D721Med (cell line): ENCODE results near the gene PGLYRP4.

Source experiments
- DNase-seq: peaks from one replicate; pipeline ENCODE4 v3.0.0; 2011; ENCODE audit warnings: low spot score; ENCODE audit not compliant: insufficient read length
- FAIRE-seq: peaks from 2 replicates; lab custom pipeline; 2011; peaks lifted over from hg19 to GRCh38; lab: Jason Lieb, UNC
- TF ChIP-seq, protein P1 (sequence below): IDR thresholded peaks from 2 replicates; pipeline ENCODE4 v1.5.1; 2012; ENCODE audit warnings: mild to moderate bottlenecking, control low read depth; ENCODE audit not compliant: insufficient read depth; ENCODE audit errors: missing control alignments

Gene PGLYRP4, protein sequence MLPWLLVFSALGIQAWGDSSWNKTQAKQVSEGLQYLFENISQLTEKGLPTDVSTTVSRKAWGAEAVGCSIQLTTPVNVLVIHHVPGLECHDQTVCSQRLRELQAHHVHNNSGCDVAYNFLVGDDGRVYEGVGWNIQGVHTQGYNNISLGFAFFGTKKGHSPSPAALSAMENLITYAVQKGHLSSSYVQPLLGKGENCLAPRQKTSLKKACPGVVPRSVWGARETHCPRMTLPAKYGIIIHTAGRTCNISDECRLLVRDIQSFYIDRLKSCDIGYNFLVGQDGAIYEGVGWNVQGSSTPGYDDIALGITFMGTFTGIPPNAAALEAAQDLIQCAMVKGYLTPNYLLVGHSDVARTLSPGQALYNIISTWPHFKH

DNA sequence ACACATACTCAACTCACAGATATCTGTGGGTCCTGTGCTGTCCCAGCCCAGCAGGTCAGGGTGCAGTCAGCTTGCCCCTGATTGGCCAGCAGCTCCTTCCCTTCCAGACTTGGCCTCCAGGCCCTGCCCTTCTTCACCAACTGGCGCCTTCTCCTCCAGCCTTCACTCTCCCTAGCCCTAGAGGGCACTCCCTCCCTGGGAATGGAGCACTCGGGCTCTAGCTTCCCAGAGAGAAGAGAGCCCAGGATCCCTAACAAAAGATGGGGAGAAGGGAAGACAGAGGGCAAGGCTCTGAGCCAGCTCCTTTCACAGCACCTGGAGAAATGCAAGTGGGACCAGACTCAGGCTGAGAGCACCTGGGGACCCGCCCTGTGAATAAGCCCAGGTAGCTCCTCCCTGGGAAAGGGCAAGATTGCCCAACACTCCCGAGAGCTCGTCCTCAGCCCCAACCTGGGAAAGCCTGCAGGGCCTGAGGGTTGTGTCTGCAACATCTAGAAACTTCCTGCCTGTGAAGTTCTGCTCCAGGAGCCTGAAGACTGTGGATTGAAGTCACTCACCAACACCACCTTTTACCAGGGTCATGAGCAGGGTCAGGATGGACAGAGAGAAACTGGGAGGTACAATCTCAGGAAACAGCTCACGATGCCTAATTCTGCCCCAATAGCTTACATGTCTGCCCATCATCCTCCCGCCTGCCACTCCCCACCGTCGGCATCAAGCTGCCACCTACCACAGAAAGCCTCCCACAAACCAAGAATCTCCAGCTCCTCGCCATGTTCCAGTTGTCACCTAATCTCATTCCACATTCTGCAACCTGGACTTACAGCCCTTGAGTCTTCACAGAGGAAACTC is at the start of gene PGLYRP4:
PGLYRP4 (minus strand) TSS at position 331 of the 852 bp plus-strand sequence. CDS start 909 bp downstream, outside the sequence.
- FAIRE-seq (no peak), DNase-seq (no peak)
- TF ChIP-seq, protein P1, sequence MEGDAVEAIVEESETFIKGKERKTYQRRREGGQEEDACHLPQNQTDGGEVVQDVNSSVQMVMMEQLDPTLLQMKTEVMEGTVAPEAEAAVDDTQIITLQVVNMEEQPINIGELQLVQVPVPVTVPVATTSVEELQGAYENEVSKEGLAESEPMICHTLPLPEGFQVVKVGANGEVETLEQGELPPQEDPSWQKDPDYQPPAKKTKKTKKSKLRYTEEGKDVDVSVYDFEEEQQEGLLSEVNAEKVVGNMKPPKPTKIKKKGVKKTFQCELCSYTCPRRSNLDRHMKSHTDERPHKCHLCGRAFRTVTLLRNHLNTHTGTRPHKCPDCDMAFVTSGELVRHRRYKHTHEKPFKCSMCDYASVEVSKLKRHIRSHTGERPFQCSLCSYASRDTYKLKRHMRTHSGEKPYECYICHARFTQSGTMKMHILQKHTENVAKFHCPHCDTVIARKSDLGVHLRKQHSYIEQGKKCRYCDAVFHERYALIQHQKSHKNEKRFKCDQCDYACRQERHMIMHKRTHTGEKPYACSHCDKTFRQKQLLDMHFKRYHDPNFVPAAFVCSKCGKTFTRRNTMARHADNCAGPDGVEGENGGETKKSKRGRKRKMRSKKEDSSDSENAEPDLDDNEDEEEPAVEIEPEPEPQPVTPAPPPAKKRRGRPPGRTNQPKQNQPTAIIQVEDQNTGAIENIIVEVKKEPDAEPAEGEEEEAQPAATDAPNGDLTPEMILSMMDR, result no peak

DNA sequence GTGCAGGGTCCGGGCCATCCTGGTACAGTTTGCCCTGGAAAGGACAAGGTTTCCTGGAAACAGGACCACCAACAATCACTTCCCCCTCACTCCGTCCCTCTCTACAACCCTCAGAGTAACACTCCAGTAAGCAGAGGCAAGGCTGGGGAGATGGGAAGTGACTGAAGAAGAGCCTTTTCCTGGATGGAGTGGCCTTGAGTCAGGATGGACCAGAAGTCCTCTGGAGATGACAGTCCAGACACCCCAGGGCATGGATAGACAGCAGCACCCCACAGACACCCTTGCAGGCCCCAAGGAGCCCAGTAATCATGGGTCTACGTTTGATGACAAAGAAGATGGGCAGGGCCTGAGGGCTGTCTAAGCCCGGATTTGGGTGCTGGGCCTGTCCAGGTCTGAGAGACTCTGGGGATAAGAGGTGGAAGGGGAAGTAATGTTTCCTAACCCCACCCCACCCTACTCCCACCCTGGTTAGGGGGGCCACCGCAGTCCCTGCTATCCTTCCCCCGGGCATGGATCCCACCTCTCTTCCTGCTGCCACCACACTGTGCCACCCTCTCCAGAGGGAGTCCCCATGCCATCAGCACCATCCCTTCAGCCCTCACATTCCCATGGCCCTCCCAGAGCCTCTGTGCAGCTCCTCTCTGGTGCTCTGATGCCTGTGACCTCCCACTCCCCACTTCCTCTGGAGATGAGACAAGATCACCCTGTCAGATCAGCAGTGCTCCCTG is 49.4 kb upstream of the PGLYRP4 start:
- TF ChIP-seq, protein P1, result no peak
- DNase-seq, result no peak
- FAIRE-seq, result no peak

DNA sequence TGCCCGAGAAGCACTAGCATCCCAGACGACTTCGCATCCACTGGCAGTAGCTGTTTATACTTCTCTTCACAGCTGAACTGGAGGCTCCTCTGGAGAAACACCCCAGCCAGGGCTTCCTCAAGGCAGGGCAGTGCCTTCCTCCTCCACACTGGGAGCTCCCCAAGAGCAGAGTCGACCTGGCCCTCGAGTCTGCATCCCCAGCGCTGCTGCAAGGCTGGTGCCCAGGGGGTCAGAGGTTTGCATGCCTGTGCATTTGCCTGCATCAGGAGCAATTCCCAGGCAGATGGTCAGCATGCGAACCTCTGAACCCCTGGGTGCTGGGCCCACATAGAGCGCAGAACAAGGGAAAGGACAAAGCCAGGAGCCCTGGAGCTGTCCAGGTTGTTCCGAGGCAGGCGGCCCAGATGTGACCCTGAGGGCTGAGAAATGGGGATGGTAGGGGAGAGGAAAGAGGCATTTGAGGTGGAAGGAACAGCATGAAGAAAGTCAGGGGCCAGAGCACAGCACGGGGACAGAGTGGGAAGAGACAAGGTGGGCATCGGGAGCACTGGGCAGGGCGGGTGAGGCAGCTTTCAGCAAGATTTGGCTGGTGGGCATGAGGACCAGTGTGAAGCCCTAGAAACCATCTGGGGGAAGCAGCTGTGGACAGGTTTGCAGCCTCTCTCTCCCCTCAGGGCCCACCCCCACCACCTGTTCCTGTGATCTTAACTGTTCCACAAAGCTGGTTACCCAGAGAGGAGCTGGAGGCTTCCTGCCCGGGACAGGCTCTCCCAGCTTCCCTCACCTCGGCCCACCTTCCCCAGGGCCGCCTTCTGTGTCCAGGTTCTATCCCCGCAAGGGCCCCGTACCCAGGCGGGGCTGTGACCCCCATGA is 48.6 kb upstream of the PGLYRP4 start:
- TF ChIP-seq, protein P1, result no peak
- FAIRE-seq, result no peak

DNA sequence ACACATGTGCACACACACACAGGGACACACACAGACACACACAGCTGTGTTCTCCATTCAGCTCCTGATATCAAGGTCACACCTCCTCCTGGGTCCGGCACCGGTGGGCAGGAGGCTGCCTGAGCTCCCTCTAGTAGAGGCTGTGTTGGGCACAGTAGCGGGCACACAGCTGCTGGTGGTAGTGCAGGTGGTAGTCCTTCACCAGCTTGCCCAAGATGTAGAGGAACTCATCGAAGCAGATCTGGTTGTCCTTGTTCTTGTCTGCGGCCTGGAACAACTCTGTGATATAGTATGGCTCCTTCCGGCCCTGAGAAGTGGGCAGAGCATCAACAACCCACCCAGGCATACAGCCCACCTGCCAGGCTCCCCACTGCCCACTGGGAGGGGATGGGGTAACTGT is 47.8 kb upstream of the PGLYRP4 start:
- TF ChIP-seq, protein P1, result no peak
- FAIRE-seq, result no peak
- no peak for DNase-seq

More for the DNA sequence above, 48.6 kb upstream of the PGLYRP4 start:
- no peak for DNase-seq

DNA sequence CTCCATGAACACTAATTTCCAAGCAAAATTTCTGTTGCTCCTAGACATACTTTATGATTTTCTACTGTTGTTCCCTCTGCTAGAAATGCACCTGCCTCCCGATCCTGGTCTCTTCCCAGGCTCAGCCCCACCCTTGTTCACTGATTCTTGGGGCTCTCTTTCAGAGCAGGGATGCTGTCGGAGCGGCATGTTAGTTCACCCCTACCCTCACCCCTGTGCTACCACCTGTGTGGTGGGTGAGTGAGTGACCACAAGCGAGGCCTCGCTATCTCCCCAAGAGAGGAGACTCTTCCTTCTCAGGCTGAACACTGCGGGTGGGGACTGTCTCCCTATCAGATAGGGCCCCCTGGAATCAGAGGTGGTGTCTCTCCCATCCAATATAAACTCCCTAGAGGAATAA is 47.1 kb upstream of the PGLYRP4 start:
- no peak for DNase-seq
- TF ChIP-seq, protein P1, result no peak
- FAIRE-seq, result no peak

DNA sequence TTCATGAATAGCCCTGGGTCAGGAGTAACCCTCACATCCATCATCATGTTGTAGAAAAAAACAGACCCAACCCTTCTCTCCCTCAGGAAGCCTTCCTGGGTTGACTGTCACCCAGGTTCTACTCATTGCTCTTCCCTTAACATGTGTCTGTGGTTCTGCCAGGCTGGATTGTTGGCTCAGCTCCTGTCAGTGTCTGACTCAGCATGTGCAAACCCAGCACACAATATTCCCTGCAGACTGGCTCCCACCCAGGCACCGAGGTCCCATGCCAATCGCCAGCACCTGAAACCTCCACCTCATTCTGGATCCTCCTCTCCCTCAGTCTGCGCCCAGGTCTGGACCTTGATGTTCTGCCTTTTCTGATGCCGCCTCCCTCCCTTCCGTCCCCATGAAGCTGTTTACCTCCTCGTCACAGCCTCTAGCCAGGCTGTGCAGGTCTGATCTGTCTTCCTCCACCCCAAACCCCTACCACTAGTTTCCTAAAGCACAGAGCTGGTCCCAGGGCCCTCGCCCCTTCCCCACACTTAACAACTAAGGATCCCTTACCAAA is 46.6 kb upstream of the PGLYRP4 start:
- DNase-seq (no peak), FAIRE-seq (no peak)
- TF ChIP-seq, protein P1, result no peak
